Measurements from ENCODE around the gene USP10. TPM values are rescaled to one million over a fixed set of nuclear protein-coding genes. Genes with fewer than 3 reads are reported as not detected.

Gene USP10
- total and polyA plus RNA-seq, 3 experiments from 2014 or later: 86.1 to 146 (median 143) TPM

DNA sequence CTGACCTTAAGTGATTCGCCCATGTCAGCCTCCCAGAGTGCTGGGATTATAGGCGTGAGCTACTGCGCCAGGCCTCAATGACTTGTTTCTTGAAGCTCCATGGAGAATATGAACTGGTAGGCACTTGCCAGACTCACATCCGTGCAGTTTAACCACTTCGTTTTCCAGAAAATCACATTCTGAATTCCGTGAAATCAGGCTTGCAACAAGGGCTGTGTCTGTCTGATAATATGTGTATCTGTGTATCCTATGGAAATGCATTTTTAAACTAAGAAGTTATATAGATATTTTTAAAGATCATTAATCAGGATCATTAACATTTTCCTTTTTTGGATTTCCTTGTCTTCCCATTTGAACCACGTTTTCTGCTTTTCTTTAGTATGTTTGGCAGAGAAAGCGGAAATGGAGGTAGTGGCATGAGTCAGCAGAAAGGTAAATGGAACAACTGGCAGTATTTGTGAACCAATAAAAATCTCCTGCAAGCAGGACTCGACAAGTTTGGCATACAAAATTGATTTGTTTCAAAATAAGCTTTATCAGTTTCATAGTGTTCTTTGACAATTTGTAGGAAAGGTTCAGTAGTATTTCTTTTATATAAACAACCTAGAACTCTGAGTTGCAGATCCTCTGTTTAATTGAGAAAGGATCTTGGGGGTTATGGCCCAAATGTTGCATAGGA lies 33.0 kb downstream of the USP10 start:
- Mint-ChIP-seq H3K27ac (no peak overlapping the region), H3K9me3 (no peaks in the 10 kb centered on the region), H3K36me3 (peaks cover 0 to 21% (median 2%) of the 10 kb centered on the region in 3 donors), H3K4me1 (peaks cover 36 to 62% (median 53%) of the 10 kb centered on the region in 3 donors), H3K4me3 (no peak overlapping the region), H3K27me3 (no peaks in the 10 kb centered on the region)
- Histone ChIP-seq H3K4me1 (ENCODE audit: insufficient read depth, low read length) (peaks cover 21% of the 10 kb centered on the region), H3K36me3 (ENCODE audit: insufficient read depth, low read length) (peaks cover 9% of the 10 kb centered on the region), H3K27me3 (ENCODE audit: insufficient read depth, low read length, poor library complexity, severe bottlenecking) (no peaks in the 10 kb centered on the region), H3K4me3 (ENCODE audit: low read length) (no peak overlapping the region), H3K27ac (ENCODE audit: low read depth, low read length) (peak overlapping the region; percentile 48), H3K9me3 (ENCODE audit: low read length) (no peaks in the 10 kb centered on the region)
- ChIA-PET POLR2A (no interaction called here), CTCF (interaction anchor here (1.2 kb wide), 1 partner anchor 61 kb away, joined by 3 read pairs; no protein-coding TSS in a partner anchor)
- DNase-seq: no peak

DNA sequence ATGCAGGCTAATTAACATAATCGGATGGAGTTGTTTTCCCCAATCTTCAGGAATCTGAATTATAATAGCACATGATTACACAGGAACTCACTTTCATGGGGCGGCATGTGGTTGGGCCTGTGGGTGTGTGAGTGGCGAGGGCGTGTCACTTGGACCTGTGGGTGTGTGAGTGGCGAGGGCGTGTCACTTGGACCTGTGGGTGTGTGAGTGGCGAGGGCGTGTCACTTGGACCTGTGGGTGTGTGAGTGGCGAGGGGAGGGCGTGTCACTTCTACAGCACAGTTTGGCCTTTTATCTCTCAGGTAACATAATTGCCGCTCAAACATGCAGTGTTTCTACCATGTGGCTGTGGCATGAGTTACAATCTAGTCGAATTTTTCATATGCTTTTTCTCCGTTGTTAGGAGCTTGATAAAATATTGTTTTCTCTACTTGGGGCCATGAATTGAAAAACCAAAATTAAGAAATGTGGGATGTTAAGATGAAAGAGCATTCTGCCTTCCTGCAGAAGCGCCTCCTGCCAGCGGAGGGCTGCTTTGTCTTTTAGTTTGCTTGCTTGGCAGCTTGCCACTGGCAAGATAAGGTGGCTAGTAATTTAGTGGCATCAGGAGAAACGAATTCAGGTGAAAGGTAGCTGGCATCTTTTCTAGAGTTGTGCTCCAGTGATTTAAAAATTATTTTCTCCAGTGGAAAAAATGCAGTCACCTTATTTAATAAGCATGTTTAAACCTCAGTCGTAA lies 36.2 kb downstream of the USP10 start:
- H3K27ac ChIP-seq (ENCODE audit: low read depth, low read length): no peak overlapping the region
- POLR2A ChIA-PET: interaction anchor here (0.5 kb wide), 1 partner anchor 84 kb away, joined by 4 read pairs; no protein-coding TSS in a partner anchor

DNA sequence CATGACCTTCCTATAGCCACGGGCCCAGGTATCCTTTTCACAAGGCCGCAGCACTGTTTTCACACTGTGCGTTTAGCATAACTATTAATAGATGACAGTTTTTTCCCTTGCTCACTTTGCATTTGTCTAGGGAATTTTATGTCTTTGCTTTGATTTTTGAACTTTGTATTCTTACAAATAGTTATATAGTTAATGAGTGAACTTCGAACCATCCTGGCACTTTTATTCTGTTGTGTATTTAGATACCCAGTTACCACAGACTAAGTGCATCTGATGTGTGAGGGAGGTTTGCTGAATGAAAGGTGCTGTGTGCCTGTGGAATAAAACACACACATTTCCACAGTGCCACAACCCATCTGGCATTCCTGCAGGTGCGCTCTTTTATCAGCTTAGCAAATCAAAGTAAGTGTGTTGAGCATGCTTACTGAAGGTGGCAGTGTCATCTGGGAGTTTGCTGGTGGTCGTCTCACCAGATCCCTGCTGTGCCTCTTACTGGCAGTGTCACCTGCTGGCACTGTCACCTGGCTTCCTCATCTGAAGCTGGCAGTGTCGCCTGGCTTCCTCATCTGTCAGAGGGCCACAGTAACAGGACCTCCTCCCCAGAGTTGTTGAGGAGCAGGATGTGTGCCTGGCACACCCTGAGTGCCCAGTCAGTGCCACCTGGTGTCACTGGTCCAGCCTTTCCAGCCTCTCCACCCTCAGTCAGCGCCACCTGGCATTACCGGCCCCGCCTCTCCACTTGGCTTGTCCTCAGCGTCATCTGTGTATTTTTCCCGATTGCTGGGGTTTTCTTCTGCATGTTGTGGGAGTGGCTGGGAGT lies 37.6 kb downstream of the USP10 start:
- ChIA-PET CTCF (interaction anchor here (0.7 to 6.3 kb wide), 20 partner anchors 9 to 460 kb away, joined by 3 to 59 read pairs (median 6); no protein-coding TSS in a partner anchor), POLR2A (no interaction called here)
- H3K27me3 Mint-ChIP-seq: peaks cover 0 to 1% of the 10 kb centered on the region in 2 donors
- Histone ChIP-seq H3K27ac (ENCODE audit: low read depth, low read length) (no peak overlapping the region), H3K27me3 (ENCODE audit: insufficient read depth, low read length, poor library complexity, severe bottlenecking) (no peaks in the 10 kb centered on the region), H3K9me3 (ENCODE audit: low read length) (no peaks in the 10 kb centered on the region), H3K36me3 (ENCODE audit: insufficient read depth, low read length) (peaks cover 17% of the 10 kb centered on the region), H3K4me3 (ENCODE audit: low read length) (no peak overlapping the region), H3K4me1 (ENCODE audit: insufficient read depth, low read length) (peaks cover 26% of the 10 kb centered on the region)
- peak overlapping the region in 3 of 8 donors; percentile 1 to 76 (median 67) for H3K27ac Mint-ChIP-seq
- H3K4me1 Mint-ChIP-seq: peaks cover 33 to 63% (median 55%) of the 10 kb centered on the region in 3 donors
- no peak for DNase-seq
- peaks cover 0 to 51% (median 6%) of the 10 kb centered on the region in 3 donors for H3K36me3 Mint-ChIP-seq
- H3K9me3 Mint-ChIP-seq: no peaks in the 10 kb centered on the region
- H3K4me3 Mint-ChIP-seq: peak overlapping the region in 1 of 7 donors; percentile 9

More for the DNA sequence above, 36.2 kb downstream of the USP10 start:
- Mint-ChIP-seq H3K27ac (peak overlapping the region; percentile 13 to 87 (median 38)), H3K4me3 (peak overlapping the region in 1 of 7 donors; percentile 25), H3K4me1 (peaks cover 33 to 61% (median 52%) of the 10 kb centered on the region in 3 donors), H3K36me3 (peaks cover 0 to 39% (median 2%) of the 10 kb centered on the region in 3 donors), H3K9me3 (no peaks in the 10 kb centered on the region), H3K27me3 (no peaks in the 10 kb centered on the region)
- peak overlapping the region; percentile 5 for H3K4me3 ChIP-seq (ENCODE audit: low read length)
- peak in 3 of 5 donors; percentile 19 to 50 (median 21) for DNase-seq
- no peaks in the 10 kb centered on the region for H3K27me3 ChIP-seq (ENCODE audit: insufficient read depth, low read length, poor library complexity, severe bottlenecking)
- CTCF ChIA-PET: interaction anchor here (0.7 to 6.3 kb wide), 4 partner anchors 8 to 115 kb away, joined by 3 to 59 read pairs (median 4); no protein-coding TSS in a partner anchor
- H3K9me3 ChIP-seq (ENCODE audit: low read length): no peaks in the 10 kb centered on the region
- peaks cover 26% of the 10 kb centered on the region for H3K4me1 ChIP-seq (ENCODE audit: insufficient read depth, low read length)
- peaks cover 14% of the 10 kb centered on the region for H3K36me3 ChIP-seq (ENCODE audit: insufficient read depth, low read length)

DNA sequence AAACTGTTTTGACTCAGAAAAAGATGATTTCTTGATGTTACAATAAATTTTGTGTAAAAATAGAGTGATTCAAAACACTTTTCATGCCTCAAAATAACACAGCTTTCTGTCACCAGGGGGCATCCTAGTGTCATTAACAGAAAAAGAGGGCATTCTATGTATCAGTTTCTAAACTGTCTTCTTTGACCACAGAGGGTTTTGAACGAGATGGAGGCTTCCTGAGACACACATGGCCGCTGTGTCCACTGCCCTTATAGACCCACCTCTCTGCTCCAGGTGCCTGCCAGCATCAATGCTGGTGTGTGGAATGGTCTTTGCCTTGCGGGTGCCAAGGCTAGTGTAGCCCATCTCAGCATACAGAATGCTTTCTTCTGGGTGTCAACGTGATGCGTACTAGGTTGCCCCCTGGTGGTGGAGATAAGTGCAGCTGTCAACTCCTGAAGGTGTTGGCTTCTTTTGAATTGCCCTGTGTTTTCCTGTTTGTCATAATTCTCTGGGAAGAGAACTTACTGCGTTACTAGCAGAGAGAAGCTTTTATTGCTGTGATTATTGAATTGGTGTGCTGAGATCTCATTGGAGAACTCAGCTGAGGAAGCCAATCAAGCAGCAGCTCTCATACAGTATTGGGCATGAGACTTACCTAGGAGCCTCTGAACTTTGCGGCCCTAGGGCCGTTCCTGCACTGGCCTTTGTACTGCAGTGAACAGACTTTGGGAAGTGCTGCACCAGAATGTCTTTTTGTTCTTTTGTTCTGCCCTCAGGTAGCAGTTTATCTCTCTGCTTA lies 38.6 kb downstream of the USP10 start:
- H3K4me3 Mint-ChIP-seq: peak overlapping the region in 6 of 7 donors; percentile 60 to 80 (median 75)
- H3K27ac Mint-ChIP-seq: peak overlapping the region; percentile 1 to 89 (median 64)
- Histone ChIP-seq H3K4me1 (ENCODE audit: insufficient read depth, low read length) (peaks cover 26% of the 10 kb centered on the region), H3K4me3 (ENCODE audit: low read length) (peak overlapping the region; percentile 44), H3K36me3 (ENCODE audit: insufficient read depth, low read length) (peaks cover 20% of the 10 kb centered on the region), H3K27me3 (ENCODE audit: insufficient read depth, low read length, poor library complexity, severe bottlenecking) (no peaks in the 10 kb centered on the region), H3K27ac (ENCODE audit: low read depth, low read length) (no peak overlapping the region), H3K9me3 (ENCODE audit: low read length) (no peaks in the 10 kb centered on the region)
- POLR2A ChIA-PET: interaction anchor here (0.5 to 0.7 kb wide), 2 partner anchors 60 to 228 kb away, joined by 4 to 9 read pairs; no protein-coding TSS in a partner anchor
- H3K9me3 Mint-ChIP-seq: no peaks in the 10 kb centered on the region
- peak; percentile 60 to 81 (median 67) for DNase-seq
- CTCF ChIA-PET: interaction anchor here (0.7 to 6.3 kb wide), 24 partner anchors 8 to 461 kb away, joined by 3 to 59 read pairs (median 6); no protein-coding TSS in a partner anchor
- peaks cover 0 to 1% of the 10 kb centered on the region in 2 donors for H3K27me3 Mint-ChIP-seq
- H3K36me3 Mint-ChIP-seq: peaks cover 0 to 58% (median 9%) of the 10 kb centered on the region in 3 donors
- peaks cover 31 to 60% (median 51%) of the 10 kb centered on the region in 3 donors for H3K4me1 Mint-ChIP-seq

DNA sequence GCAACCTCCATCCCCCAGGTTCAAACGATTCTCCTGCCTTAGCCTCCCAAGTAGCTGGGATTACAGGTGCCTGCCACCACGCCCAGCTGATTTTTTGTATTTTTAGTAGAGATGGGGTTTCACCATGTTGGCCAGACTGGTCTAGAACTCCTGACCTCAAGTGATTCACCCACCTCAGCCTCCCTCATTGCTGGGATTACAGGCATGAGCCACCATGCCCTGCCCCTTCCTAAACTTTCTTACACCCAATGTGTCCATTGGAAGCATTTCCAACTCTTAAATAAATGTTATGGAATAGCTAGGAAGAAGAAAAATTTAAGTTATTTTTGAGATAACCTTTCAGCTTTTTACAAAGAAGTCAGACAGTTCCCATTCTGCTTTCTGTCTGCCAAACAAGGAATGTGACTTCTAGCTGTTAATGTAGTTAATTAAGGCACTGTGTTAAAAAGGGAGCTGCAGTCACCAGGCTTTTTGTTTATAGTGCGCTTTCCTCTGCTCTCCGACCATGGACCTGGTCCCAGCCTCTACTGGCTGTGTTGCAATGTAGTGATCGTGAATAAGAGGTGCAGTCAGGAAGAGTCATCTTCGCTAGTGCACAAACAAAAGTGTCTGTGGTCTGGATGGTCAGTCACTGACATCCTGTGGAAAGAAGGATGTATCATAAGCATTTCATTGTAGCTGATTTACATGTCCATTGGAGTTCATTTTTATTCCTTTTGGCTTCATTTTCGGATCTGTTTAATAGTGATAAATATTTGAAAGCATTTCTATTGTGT lies 39.7 kb downstream of the USP10 start:
- no peak overlapping the region for H3K27ac ChIP-seq (ENCODE audit: low read depth, low read length)
- H3K36me3 ChIP-seq (ENCODE audit: insufficient read depth, low read length): peaks cover 13% of the 10 kb centered on the region
- no peaks in the 10 kb centered on the region for H3K9me3 Mint-ChIP-seq
- no peaks in the 10 kb centered on the region for H3K27me3 ChIP-seq (ENCODE audit: insufficient read depth, low read length, poor library complexity, severe bottlenecking)
- no peak overlapping the region for H3K4me3 Mint-ChIP-seq
- peaks cover 26% of the 10 kb centered on the region for H3K4me1 ChIP-seq (ENCODE audit: insufficient read depth, low read length)
- peaks cover 0 to 55% (median 6%) of the 10 kb centered on the region in 3 donors for H3K36me3 Mint-ChIP-seq
- peaks cover 31 to 60% (median 54%) of the 10 kb centered on the region in 3 donors for H3K4me1 Mint-ChIP-seq
- H3K27me3 Mint-ChIP-seq: peaks cover 0 to 1% of the 10 kb centered on the region in 2 donors
- no peak for DNase-seq
- no peak overlapping the region for H3K4me3 ChIP-seq (ENCODE audit: low read length)
- CTCF ChIA-PET: interaction anchor here (0.8 to 6.3 kb wide), 17 partner anchors 11 to 462 kb away, joined by 3 to 59 read pairs (median 6); no protein-coding TSS in a partner anchor
- H3K9me3 ChIP-seq (ENCODE audit: low read length): no peaks in the 10 kb centered on the region
- POLR2A ChIA-PET: interaction anchor here (0.7 kb wide), 1 partner anchor 229 kb away, joined by 4 read pairs; no protein-coding TSS in a partner anchor
- peak overlapping the region in 1 of 8 donors; percentile 74 for H3K27ac Mint-ChIP-seq

DNA sequence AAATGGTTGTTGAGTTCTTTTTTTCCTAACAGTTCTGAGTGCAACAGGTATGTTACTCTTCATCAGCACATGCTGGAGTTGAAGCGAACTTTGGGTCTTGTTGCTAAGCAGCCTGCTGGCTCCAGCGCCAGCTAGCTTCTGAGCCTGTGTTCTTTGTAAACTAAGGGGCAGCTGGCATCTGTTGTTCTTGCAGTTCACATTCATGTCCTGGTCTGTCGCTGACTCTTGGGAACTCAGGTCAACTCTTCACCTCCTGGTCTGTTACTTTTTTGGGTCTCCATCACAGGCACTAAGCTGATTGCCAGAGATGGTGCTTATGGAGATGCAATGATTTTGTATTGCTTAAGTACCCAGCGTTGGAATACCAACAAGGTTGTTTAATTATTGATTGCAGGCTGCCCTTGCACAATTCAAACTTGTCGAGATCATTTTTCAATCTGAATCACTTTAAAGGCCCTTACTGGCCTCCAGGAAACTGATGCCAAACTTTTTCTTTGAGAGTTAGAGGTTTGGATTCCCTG lies 40.9 kb downstream of the USP10 start:
- Histone ChIP-seq H3K27me3 (ENCODE audit: insufficient read depth, low read length, poor library complexity, severe bottlenecking) (no peaks in the 10 kb centered on the region), H3K4me1 (ENCODE audit: insufficient read depth, low read length) (peaks cover 22% of the 10 kb centered on the region), H3K4me3 (ENCODE audit: low read length) (no peak overlapping the region), H3K36me3 (ENCODE audit: insufficient read depth, low read length) (peaks cover 17% of the 10 kb centered on the region), H3K27ac (ENCODE audit: low read depth, low read length) (no peak overlapping the region), H3K9me3 (ENCODE audit: low read length) (no peaks in the 10 kb centered on the region)
- Mint-ChIP-seq H3K4me1 (peaks cover 28 to 55% (median 50%) of the 10 kb centered on the region in 3 donors), H3K9me3 (no peaks in the 10 kb centered on the region), H3K4me3 (no peak overlapping the region), H3K27me3 (peaks cover 0 to 1% of the 10 kb centered on the region in 2 donors), H3K36me3 (peaks cover 4 to 62% (median 11%) of the 10 kb centered on the region in 3 donors), H3K27ac (peak overlapping the region in 1 of 8 donors; percentile 10)
- CTCF ChIA-PET: interaction anchor here (1.3 to 6.3 kb wide), 7 partner anchors 13 to 231 kb away, joined by 3 to 59 read pairs (median 6); no protein-coding TSS in a partner anchor
- DNase-seq: no peak
- POLR2A ChIA-PET: no interaction called here
